ENCODE results near the gene WLS. TPM values are rescaled to one million over a fixed set of nuclear protein-coding genes. Genes with fewer than 3 reads are reported as not detected.

WLS gene
- total and polyA plus RNA-seq, 2 experiments from 2014 or later, result 0.87 to 1.2 TPM

DNA sequence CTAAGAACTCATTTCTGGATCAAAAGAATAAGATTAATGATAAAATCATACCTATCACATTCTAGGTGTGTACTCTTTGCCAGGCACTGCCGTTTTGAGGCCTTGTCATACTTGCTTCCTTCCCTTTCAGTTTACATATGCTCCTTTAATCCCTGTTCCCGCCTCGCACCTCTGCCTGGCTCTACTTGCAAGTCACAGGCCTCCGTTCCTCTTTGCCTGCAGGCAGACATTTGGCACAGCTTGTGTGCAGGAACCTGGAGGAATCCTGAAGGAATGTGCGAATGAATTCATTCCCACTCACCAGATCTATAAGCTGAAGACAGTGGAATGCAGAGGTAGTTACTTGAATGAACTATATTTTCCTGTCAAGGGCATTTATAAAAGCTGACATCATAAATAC is 13.8 kb downstream of the WLS start:
- TF ChIP-seq CREB1 (CRISPR knock-in tag; IDR thresholded peaks at IDR 0.05; ENCODE audit: low read depth) (no peak), EZH2 (IDR thresholded peaks at IDR 0.05; ENCODE audit: low read depth, unreplicated experiment) (no peak), ZNF114 (CRISPR knock-in tag; IDR thresholded peaks at IDR 0.05) (no peak), STAT1 (IDR thresholded peaks at IDR 0.05; ENCODE audit: unreplicated experiment) (no peak), NANOG (IDR thresholded peaks at IDR 0.05; ENCODE audit: borderline replicate concordance) (no peak)
- TF ChIP-seq, protein P1, sequence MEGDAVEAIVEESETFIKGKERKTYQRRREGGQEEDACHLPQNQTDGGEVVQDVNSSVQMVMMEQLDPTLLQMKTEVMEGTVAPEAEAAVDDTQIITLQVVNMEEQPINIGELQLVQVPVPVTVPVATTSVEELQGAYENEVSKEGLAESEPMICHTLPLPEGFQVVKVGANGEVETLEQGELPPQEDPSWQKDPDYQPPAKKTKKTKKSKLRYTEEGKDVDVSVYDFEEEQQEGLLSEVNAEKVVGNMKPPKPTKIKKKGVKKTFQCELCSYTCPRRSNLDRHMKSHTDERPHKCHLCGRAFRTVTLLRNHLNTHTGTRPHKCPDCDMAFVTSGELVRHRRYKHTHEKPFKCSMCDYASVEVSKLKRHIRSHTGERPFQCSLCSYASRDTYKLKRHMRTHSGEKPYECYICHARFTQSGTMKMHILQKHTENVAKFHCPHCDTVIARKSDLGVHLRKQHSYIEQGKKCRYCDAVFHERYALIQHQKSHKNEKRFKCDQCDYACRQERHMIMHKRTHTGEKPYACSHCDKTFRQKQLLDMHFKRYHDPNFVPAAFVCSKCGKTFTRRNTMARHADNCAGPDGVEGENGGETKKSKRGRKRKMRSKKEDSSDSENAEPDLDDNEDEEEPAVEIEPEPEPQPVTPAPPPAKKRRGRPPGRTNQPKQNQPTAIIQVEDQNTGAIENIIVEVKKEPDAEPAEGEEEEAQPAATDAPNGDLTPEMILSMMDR (conservative IDR thresholded peaks at IDR 0.05; ENCODE audit: low read depth in 2 of 2), result no peak
- H3K4me1 ChIP-seq (ENCODE audit: insufficient read depth), result peaks cover 5% of the 10 kb centered on the region; the same call in 1 of the 2 replicates

DNA sequence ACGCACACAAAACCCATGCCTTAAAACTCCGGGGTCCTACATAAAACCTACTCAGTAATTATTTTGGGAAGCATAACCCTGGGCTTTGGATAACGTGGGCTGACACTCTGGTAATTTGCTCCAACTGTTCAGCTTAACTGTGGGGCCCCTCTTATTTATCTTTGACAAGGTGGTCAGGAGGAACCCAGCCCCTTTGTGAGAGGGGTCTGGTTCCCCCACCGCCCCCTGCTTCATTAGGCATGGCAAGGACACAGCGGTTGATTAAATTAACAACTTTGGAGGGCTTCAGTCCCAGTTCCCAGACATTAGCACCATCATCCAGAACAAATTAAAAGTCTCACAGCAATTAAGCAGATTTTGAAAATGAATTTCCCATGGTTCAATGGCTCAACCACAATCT is 14.7 kb downstream of the WLS start:
- H3K27ac ChIP-seq (ENCODE audit: low read depth), result no peak overlapping the region
- H3K9me2 ChIP-seq (ENCODE audit: insufficient read depth), result no peaks in the 10 kb centered on the region
- no peaks in the 10 kb centered on the region for H3K79me2 ChIP-seq (replicated peaks; ENCODE audit: insufficient read depth)
- ATAC-seq (no peak), DNase-seq (ENCODE audit: low spot score) (no peak)
- H3K9me3 Mint-ChIP-seq, result no peaks in the 10 kb centered on the region
- H3K27me3 ChIP-seq (ENCODE audit: insufficient read depth), result no peaks in the 10 kb centered on the region
- no peaks in the 10 kb centered on the region for H4K20me1 ChIP-seq (replicated peaks; ENCODE audit: insufficient read depth)
- no peak overlapping the region for H2AFZ ChIP-seq
- H3K4me1 ChIP-seq (ENCODE audit: insufficient read depth), result peaks cover 5% of the 10 kb centered on the region; the same call in 1 of the 2 replicates
- no peak overlapping the region for H3K4me3 ChIP-seq
- no peak overlapping the region for H3K27ac Mint-ChIP-seq
- no peaks in the 10 kb centered on the region for H3K36me3 ChIP-seq (ENCODE audit: insufficient read depth)
- peaks cover 3% of the 10 kb centered on the region; the same call in 2 of the 3 replicates for H3K4me1 Mint-ChIP-seq
- H3K36me3 Mint-ChIP-seq (ENCODE audit: low read depth), result no peaks in the 10 kb centered on the region
- H3F3A ChIP-seq (replicated peaks; ENCODE audit: low read depth), result no peaks in the 10 kb centered on the region
- peaks cover 6% of the 10 kb centered on the region for H3K27me3 Mint-ChIP-seq (ENCODE audit: insufficient read depth, low read depth, poor library complexity)
- no peak overlapping the region for H3K4me3 Mint-ChIP-seq
- no peak overlapping the region for H3K4me2 ChIP-seq
- TF ChIP-seq ZNF114 (CRISPR knock-in tag; IDR thresholded peaks at IDR 0.05) (no peak), POLR2AphosphoS5 (IDR thresholded peaks at IDR 0.05; ENCODE audit: low read depth) (no peak), NANOG (IDR thresholded peaks at IDR 0.05; ENCODE audit: borderline replicate concordance) (no peak), ZNF331 (CRISPR knock-in tag; IDR thresholded peaks at IDR 0.05; ENCODE audit: low read depth) (no peak), EZH2phosphoT487 (IDR thresholded peaks at IDR 0.05; ENCODE audit: unreplicated experiment) (no peak)
- TF ChIP-seq, protein P2, sequence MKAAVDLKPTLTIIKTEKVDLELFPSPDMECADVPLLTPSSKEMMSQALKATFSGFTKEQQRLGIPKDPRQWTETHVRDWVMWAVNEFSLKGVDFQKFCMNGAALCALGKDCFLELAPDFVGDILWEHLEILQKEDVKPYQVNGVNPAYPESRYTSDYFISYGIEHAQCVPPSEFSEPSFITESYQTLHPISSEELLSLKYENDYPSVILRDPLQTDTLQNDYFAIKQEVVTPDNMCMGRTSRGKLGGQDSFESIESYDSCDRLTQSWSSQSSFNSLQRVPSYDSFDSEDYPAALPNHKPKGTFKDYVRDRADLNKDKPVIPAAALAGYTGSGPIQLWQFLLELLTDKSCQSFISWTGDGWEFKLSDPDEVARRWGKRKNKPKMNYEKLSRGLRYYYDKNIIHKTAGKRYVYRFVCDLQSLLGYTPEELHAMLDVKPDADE (IDR thresholded peaks at IDR 0.05), result no peak
- TF ChIP-seq, protein P3, sequence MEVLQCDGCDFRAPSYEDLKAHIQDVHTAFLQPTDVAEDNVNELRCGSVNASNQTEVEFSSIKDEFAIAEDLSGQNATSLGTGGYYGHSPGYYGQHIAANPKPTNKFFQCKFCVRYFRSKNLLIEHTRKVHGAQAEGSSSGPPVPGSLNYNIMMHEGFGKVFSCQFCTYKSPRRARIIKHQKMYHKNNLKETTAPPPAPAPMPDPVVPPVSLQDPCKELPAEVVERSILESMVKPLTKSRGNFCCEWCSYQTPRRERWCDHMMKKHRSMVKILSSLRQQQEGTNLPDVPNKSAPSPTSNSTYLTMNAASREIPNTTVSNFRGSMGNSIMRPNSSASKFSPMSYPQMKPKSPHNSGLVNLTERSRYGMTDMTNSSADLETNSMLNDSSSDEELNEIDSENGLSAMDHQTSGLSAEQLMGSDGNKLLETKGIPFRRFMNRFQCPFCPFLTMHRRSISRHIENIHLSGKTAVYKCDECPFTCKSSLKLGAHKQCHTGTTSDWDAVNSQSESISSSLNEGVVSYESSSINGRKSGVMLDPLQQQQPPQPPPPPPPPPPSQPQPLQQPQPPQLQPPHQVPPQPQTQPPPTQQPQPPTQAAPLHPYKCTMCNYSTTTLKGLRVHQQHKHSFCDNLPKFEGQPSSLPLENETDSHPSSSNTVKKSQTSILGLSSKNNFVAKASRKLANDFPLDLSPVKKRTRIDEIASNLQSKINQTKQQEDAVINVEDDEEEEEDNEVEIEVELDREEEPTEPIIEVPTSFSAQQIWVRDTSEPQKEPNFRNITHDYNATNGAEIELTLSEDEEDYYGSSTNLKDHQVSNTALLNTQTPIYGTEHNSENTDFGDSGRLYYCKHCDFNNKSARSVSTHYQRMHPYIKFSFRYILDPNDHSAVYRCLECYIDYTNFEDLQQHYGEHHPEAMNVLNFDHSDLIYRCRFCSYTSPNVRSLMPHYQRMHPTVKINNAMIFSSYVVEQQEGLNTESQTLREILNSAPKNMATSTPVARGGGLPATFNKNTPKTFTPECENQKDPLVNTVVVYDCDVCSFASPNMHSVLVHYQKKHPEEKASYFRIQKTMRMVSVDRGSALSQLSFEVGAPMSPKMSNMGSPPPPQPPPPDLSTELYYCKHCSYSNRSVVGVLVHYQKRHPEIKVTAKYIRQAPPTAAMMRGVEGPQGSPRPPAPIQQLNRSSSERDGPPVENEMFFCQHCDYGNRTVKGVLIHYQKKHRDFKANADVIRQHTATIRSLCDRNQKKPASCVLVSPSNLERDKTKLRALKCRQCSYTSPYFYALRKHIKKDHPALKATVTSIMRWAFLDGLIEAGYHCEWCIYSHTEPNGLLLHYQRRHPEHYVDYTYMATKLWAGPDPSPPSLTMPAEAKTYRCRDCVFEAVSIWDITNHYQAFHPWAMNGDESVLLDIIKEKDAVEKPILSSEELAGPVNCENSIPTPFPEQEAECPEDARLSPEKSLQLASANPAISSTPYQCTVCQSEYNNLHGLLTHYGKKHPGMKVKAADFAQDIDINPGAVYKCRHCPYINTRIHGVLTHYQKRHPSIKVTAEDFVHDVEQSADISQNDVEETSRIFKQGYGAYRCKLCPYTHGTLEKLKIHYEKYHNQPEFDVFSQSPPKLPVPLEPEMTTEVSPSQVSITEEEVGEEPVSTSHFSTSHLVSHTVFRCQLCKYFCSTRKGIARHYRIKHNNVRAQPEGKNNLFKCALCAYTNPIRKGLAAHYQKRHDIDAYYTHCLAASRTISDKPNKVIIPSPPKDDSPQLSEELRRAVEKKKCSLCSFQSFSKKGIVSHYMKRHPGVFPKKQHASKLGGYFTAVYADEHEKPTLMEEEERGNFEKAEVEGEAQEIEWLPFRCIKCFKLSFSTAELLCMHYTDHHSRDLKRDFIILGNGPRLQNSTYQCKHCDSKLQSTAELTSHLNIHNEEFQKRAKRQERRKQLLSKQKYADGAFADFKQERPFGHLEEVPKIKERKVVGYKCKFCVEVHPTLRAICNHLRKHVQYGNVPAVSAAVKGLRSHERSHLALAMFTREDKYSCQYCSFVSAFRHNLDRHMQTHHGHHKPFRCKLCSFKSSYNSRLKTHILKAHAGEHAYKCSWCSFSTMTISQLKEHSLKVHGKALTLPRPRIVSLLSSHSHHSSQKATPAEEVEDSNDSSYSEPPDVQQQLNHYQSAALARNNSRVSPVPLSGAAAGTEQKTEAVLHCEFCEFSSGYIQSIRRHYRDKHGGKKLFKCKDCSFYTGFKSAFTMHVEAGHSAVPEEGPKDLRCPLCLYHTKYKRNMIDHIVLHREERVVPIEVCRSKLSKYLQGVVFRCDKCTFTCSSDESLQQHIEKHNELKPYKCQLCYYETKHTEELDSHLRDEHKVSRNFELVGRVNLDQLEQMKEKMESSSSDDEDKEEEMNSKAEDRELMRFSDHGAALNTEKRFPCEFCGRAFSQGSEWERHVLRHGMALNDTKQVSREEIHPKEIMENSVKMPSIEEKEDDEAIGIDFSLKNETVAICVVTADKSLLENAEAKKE (CRISPR knock-in tag; IDR thresholded peaks at IDR 0.05), result no peak

More for the DNA sequence above, 13.8 kb downstream of the WLS start:
- Histone ChIP-seq H3K79me2 (replicated peaks; ENCODE audit: insufficient read depth) (no peaks in the 10 kb centered on the region), H2AFZ (no peak overlapping the region), H3K27me3 (ENCODE audit: insufficient read depth) (peaks cover 2% of the 10 kb centered on the region; the same call in 1 of the 2 replicates), H3F3A (replicated peaks; ENCODE audit: low read depth) (no peaks in the 10 kb centered on the region), H3K4me3 (no peak overlapping the region), H3K9me2 (ENCODE audit: insufficient read depth) (no peaks in the 10 kb centered on the region), H3K4me2 (no peak overlapping the region), H3K27ac (ENCODE audit: low read depth) (no peak overlapping the region), H4K20me1 (replicated peaks; ENCODE audit: insufficient read depth) (no peaks in the 10 kb centered on the region), H3K36me3 (ENCODE audit: insufficient read depth) (no peaks in the 10 kb centered on the region)
- Mint-ChIP-seq H3K4me3 (no peak overlapping the region), H3K27ac (no peak overlapping the region), H3K4me1 (peaks cover 3% of the 10 kb centered on the region; the same call in 2 of the 3 replicates), H3K27me3 (ENCODE audit: insufficient read depth, low read depth, poor library complexity) (peaks cover 4% of the 10 kb centered on the region), H3K9me3 (no peaks in the 10 kb centered on the region), H3K36me3 (ENCODE audit: low read depth) (no peaks in the 10 kb centered on the region)
- DNase-seq (ENCODE audit: low spot score), result peak; percentile 55
- ATAC-seq, result peak; percentile 47; the same call in 2 of the 3 replicates
